ENCODE measurements around the gene SLC9C1. TPM values are rescaled to one million over a fixed set of nuclear protein-coding genes. Genes with fewer than 3 reads are reported as not detected.

Gene SLC9C1
- total and polyA plus RNA-seq, 9 donors, result 0.07 to 0.35 (median 0.15) TPM; not detected in 4

- Histone ChIP-seq H3K36me3 (no peaks in the 10 kb centered on the region), H3K4me3 (no peak overlapping the region), H3K27ac (no peak overlapping the region), H3K4me1 (ENCODE audit: insufficient read depth) (no peaks in the 10 kb centered on the region), H3K9me3 (no peaks in the 10 kb centered on the region), H3K27me3 (no peaks in the 10 kb centered on the region)
- no peak for TF ChIP-seq POLR2A (IDR thresholded peaks at IDR 0.05)
- TF ChIP-seq, protein P1, sequence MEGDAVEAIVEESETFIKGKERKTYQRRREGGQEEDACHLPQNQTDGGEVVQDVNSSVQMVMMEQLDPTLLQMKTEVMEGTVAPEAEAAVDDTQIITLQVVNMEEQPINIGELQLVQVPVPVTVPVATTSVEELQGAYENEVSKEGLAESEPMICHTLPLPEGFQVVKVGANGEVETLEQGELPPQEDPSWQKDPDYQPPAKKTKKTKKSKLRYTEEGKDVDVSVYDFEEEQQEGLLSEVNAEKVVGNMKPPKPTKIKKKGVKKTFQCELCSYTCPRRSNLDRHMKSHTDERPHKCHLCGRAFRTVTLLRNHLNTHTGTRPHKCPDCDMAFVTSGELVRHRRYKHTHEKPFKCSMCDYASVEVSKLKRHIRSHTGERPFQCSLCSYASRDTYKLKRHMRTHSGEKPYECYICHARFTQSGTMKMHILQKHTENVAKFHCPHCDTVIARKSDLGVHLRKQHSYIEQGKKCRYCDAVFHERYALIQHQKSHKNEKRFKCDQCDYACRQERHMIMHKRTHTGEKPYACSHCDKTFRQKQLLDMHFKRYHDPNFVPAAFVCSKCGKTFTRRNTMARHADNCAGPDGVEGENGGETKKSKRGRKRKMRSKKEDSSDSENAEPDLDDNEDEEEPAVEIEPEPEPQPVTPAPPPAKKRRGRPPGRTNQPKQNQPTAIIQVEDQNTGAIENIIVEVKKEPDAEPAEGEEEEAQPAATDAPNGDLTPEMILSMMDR (IDR thresholded peaks at IDR 0.05), result no peak
- no peak for TF ChIP-seq EP300 (IDR thresholded peaks at IDR 0.05)
- no peak for DNase-seq
- intact Hi-C loops (cut with DNase I), result no loop called here
- WGBS, 3 donors, result 93 to 96% (median 95%) methylated on average over 2 of the region's 2 CpGs
Observed at GRCh38 chr3:112121577-112122547, 172.2 kb downstream of the SLC9C1 start.

- H3K9me3 ChIP-seq, result no peaks in the 10 kb centered on the region
- no peak overlapping the region for H3K4me3 ChIP-seq
- intact Hi-C loops (cut with DNase I), result no loop called here
- H3K27me3 ChIP-seq, result no peaks in the 10 kb centered on the region
- TF ChIP-seq POLR2A (IDR thresholded peaks at IDR 0.05), result no peak
- TF ChIP-seq EP300 (IDR thresholded peaks at IDR 0.05), result no peak
- TF ChIP-seq, protein P1 (IDR thresholded peaks at IDR 0.05), result no peak
- 73 to 81% (median 80%) methylated on average over 9 of the region's 9 CpGs for WGBS, 3 donors
- no peaks in the 10 kb centered on the region for H3K36me3 ChIP-seq
- no peak for DNase-seq
- no peak overlapping the region for H3K27ac ChIP-seq
- no peaks in the 10 kb centered on the region for H3K4me1 ChIP-seq (ENCODE audit: insufficient read depth)
Observed at GRCh38 chr3:112119962-112120836, 173.8 kb downstream of the SLC9C1 start.

DNA sequence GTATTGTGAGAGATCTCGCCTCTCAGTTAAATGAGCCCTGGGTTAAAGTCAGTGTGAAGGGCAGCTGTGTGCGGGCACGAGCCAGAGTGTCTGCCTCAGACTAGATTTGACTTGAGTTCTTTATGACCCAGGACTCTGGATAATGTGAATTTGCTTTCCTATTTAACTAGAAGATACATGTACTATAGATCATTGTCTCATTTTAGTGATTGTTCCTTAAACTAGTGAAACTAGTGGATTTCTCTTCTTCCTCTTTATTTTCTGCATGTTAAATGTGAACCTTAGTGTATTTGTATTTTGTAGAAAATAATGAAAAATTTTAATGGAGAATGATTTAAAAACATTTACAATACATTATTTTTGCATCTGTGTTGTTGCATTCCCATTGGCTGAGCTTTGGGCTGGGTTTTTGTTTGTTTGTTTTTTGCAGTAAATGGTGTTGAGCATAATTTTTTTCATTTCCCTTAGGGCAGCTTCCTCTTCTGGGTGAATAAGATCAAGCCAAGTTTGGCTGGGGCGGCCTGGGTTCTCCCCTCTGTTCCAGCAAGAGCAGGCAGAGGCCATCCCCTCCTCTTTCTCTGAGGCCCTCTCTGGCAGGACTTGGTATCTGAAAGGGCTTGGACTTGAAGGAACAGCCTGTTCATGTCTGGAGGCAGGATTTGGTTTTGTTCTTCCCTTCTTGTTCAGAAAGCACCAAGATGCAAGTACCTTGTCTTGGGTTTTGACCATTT is 176.0 kb downstream of the SLC9C1 start:
- no peaks in the 10 kb centered on the region for H3K36me3 ChIP-seq
- intact Hi-C loops (cut with DNase I), result no loop called here
- TF ChIP-seq EP300 (IDR thresholded peaks at IDR 0.05), result no peak
- TF ChIP-seq POLR2A (IDR thresholded peaks at IDR 0.05), result no peak
- TF ChIP-seq, protein P1 (IDR thresholded peaks at IDR 0.05), result no peak
- H3K27me3 ChIP-seq, result no peaks in the 10 kb centered on the region
- H3K9me3 ChIP-seq, result no peaks in the 10 kb centered on the region
- 94 to 95% (median 94%) methylated on average over 4 of the region's 4 CpGs for WGBS, 3 donors
- no peak overlapping the region for H3K4me3 ChIP-seq
- no peak overlapping the region for H3K27ac ChIP-seq
- H3K4me1 ChIP-seq (ENCODE audit: insufficient read depth), result no peaks in the 10 kb centered on the region
- no peak for DNase-seq

DNA sequence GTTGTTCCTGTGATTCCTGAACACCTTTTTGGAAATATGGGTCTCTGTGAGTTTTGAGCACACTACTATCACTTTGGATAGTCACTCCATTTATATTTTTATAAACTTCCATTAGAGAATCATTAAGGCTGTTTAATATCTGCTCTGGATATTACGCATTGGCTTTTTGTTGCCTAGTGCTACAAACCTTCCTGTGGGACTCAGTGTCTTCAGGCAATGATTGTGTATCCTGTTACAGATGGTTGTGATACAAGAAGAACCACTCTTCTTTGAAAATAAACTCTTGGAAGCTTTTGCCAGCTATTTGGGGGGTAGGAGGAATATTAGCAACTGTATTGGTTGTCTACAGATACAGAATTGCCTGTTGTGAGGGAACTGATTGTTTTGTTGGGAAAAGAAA is 176.6 kb downstream of the SLC9C1 start:
- Histone ChIP-seq H3K9me3 (no peaks in the 10 kb centered on the region), H3K4me3 (no peak overlapping the region), H3K27me3 (no peaks in the 10 kb centered on the region), H3K27ac (no peak overlapping the region), H3K36me3 (no peaks in the 10 kb centered on the region), H3K4me1 (ENCODE audit: insufficient read depth) (no peaks in the 10 kb centered on the region)
- no peak for DNase-seq
- TF ChIP-seq, protein P1 (IDR thresholded peaks at IDR 0.05), result no peak
- TF ChIP-seq EP300 (IDR thresholded peaks at IDR 0.05), result no peak
- no peak for TF ChIP-seq POLR2A (IDR thresholded peaks at IDR 0.05)
- WGBS, 3 donors, result 95 to 100% (median 99%) methylated on average over 1 of the region's 1 CpG
- intact Hi-C loops (cut with DNase I), result no loop called here
